HAP-1 (cell line): ENCODE data around the gene REM2.

Experiments
- DNase-seq, 2 experiments: peaks; one replicate each; pipeline ENCODE4 v3.0.0-alpha.2; 2016 to 2020; ENCODE audit warnings: low spot score in 2 of 2
- H3K27me3 ChIP-seq: fragments of 250-450 bp; sonication (Bioruptor Pico); 2 replicates; pipeline ENCODE4 v1.5.1; 2020; ENCODE audit warnings: low read depth, mild to moderate bottlenecking, moderate library complexity
- H3K36me3 ChIP-seq: fragments of 250-450 bp; sonication (Bioruptor Pico); replicated peaks from 2 replicates; pipeline ENCODE4 v1.5.1; 2020; ENCODE audit warnings: mild to moderate bottlenecking
- H3K4me1 ChIP-seq: fragments of 250-450 bp; sonication (Bioruptor Pico); 2 replicates; pipeline ENCODE4 v1.5.1; 2020; ENCODE audit warnings: mild to moderate bottlenecking
- H3K4me3 ChIP-seq: fragments of 250-450 bp; sonication (Bioruptor Pico); 2 replicates; pipeline ENCODE4 v1.5.1; 2020; ENCODE audit warnings: mild to moderate bottlenecking, moderate library complexity
- H3K9me3 ChIP-seq: fragments of 250-450 bp; sonication (Bioruptor Pico); 2 replicates; pipeline ENCODE4 v1.5.1; 2020; ENCODE audit warnings: mild to moderate bottlenecking, moderate library complexity
- in situ Hi-C: fragments of 300-500 bp; cut with MboI; formaldehyde crosslinking; loops from 3 replicates; pipeline ENCODE4 v1.14.3; 2020; ENCODE audit warnings: low sequenced_read_pairs, inconsistent platforms, mixed read lengths

REM2 gene

GRCh38 chr14:22872833-22873520 lies 10.0 kb upstream of the REM2 start:
- H3K4me3 ChIP-seq = peak overlapping the region; percentile 74
- no peak for DNase-seq
- in situ Hi-C loops = loop anchor here (25.0 kb wide), 1 partner anchor 486 kb away; no protein-coding TSS in a partner anchor
- no peaks in the 10 kb centered on the region for H3K9me3 ChIP-seq
- peaks cover 7% of the 10 kb centered on the region; the same call in 1 of the 2 replicates for H3K36me3 ChIP-seq
- peaks cover 13% of the 10 kb centered on the region for H3K4me1 ChIP-seq
- H3K27me3 ChIP-seq = no peaks in the 10 kb centered on the region

GRCh38 chr14:22875003-22875747 lies 7.8 kb upstream of the REM2 start:
- DNase-seq = no peak
- in situ Hi-C loops = no loop called here
- H3K36me3 ChIP-seq = peaks cover 7% of the 10 kb centered on the region; the same call in 1 of the 2 replicates
- H3K27me3 ChIP-seq = no peaks in the 10 kb centered on the region
- no peak overlapping the region for H3K4me3 ChIP-seq
- H3K4me1 ChIP-seq = peaks cover 13% of the 10 kb centered on the region
- H3K9me3 ChIP-seq = no peaks in the 10 kb centered on the region

DNA sequence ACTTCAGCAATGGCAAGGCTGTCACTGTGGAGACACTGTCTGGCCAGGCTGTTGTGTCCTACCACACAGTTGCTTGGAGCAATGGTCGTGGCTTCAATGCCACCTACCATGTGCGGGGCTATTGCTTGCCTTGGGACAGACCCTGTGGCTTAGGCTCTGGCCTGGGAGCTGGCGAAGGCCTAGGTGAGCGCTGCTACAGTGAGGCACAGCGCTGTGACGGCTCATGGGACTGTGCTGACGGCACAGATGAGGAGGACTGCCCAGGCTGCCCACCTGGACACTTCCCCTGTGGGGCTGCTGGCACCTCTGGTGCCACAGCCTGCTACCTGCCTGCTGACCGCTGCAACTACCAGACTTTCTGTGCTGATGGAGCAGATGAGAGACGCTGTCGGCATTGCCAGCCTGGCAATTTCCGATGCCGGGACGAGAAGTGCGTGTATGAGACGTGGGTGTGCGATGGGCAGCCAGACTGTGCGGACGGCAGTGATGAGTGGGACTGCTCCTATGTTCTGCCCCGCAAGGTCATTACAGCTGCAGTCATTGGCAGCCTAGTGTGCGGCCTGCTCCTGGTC lies 7.2 kb upstream of the REM2 start:
- H3K36me3 ChIP-seq = peaks cover 7% of the 10 kb centered on the region; the same call in 1 of the 2 replicates

GRCh38 chr14:22877000-22877501 lies 6.0 kb upstream of the REM2 start:
- no peak for DNase-seq
- in situ Hi-C loops = no loop called here
- no peaks in the 10 kb centered on the region; the same call in 1 of the 2 replicates for H3K27me3 ChIP-seq
- H3K36me3 ChIP-seq = peaks cover 7% of the 10 kb centered on the region; the same call in 1 of the 2 replicates
- H3K4me3 ChIP-seq = no peak overlapping the region
- H3K9me3 ChIP-seq = no peaks in the 10 kb centered on the region
- H3K4me1 ChIP-seq = 0 out of 2 replicates have a peak, but pooled peaks cover 5% of the 10 kb centered on the region

More for the DNA sequence above, 7.2 kb upstream of the REM2 start:
- Histone ChIP-seq H3K4me1 (peaks cover 7% of the 10 kb centered on the region), H3K4me3 (no peak overlapping the region), H3K27me3 (no peaks in the 10 kb centered on the region), H3K9me3 (no peaks in the 10 kb centered on the region)
- DNase-seq = no peak
- in situ Hi-C loops = no loop called here

DNA sequence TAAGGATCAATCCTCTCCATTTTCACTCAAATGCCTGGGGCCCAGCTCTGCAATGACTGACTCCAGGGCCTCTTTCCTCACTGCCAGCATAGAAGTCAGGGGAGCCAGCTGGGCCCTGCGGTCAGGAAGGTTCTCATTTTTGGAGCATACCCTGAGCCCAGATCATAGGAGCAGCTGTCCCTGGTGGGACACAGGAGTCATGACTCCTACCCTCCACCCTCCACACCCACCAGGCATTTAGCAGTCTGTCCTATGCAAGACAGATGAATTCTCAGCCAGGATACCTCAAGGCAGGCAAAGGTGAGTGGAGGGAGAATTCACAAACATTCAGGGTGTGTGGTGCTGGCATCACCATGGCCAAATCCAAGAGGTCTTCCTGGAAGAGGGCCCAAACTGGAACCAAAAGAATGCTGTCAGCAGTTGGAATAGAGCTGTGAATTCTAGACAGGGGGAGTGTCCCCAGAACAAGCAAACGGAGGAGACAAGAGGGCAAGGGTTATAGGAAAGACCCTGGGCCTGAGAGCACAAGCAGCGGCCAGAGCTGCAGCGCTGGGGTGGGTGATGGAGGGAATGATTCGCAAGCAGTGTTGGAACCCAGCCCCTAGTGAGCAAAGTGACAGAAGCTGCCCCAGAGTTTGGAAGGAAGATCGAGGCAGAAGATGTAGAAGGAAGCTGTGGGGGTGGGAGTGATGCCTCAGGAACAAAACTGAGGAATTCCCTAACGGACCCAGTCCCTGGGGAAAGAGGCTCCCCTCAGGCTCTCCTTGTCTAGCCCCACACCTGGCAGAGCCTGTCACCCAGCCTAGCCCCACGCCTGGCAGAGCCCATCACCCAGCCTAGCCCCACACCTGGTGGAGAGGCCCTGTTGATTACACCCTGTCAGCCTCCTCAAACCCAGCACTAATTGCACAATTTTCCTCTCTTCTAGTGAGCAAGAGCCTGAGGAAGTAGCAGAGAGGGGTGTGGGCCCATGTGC lies 4.5 kb upstream of the REM2 start:
- H3K27me3 ChIP-seq = no peaks in the 10 kb centered on the region; the same call in 1 of the 2 replicates
- in situ Hi-C loops = no loop called here
- no peak overlapping the region for H3K4me3 ChIP-seq
- H3K4me1 ChIP-seq = peaks cover 4% of the 10 kb centered on the region
- DNase-seq = no peak
- peaks cover 7% of the 10 kb centered on the region; the same call in 1 of the 2 replicates for H3K36me3 ChIP-seq
- no peaks in the 10 kb centered on the region for H3K9me3 ChIP-seq

DNA sequence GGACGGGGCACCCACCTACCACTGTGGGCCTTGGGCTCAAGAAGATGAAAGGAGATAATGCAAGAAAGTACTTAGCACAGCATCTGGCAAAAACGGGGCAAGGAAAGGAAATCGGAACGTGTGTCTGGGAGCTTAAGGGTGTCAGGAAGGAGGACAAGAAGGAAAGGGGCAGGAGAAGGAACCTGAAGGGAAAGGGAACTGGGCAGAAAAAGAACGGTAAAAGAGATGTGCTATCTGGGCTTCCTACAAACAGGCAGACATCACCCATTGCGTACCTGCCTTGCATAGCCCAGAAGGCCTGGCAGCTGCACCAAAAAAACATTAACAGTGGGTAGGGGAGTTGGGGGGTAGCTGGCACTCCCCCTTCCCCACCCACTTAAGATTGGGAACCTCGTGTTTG lies 958 bp upstream of the REM2 start:
- no peak for DNase-seq
- Histone ChIP-seq H3K36me3 (no peaks in the 10 kb centered on the region; the same call in 1 of the 2 replicates), H3K9me3 (no peaks in the 10 kb centered on the region), H3K4me3 (no peak overlapping the region), H3K27me3 (no peaks in the 10 kb centered on the region; the same call in 1 of the 2 replicates), H3K4me1 (peaks cover 4% of the 10 kb centered on the region)
- in situ Hi-C loops = no loop called here

DNA sequence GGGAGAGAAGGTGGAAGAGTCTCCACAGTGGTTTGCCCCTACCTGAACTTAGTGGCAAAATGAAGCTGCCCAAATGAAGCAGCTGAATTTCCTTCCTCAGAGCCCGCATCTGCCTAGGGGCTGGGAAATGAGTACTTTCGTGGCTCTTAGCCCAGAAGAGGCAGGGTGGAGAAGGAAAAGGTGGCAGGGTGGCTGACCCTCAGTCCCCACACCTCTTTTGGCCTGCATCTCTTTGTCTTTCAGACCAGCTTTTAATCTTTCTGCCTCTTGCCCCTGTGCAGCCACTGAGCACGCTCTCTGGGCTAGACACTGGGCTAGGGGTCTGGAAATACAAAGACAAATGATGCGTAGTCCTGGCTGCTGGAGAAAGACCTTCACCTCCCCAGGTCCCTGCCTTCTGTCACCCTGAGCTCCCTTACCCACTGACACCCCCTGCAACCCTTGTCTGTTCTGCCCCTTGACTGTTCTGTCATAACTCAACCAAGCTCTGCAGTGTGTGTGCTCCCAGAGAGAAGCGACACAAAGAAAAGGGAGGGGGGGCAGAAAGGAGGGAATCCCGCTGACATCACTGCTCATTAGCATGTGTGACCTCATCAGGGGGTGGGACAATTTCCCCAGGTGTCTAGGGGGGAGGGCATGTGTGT lies 371 bp upstream of the REM2 start:
- in situ Hi-C loops = no loop called here
- H3K27me3 ChIP-seq = no peaks in the 10 kb centered on the region; the same call in 1 of the 2 replicates
- H3K36me3 ChIP-seq = no peaks in the 10 kb centered on the region
- peaks cover 4% of the 10 kb centered on the region for H3K4me1 ChIP-seq
- peak in 1 of 2 experiments; percentile 32 for DNase-seq
- H3K9me3 ChIP-seq = no peaks in the 10 kb centered on the region
- H3K4me3 ChIP-seq = no peak overlapping the region

GRCh38 chr14:22884076-22884737 lies 1.2 kb downstream of the REM2 start:
- H3K4me1 ChIP-seq = peaks cover 4% of the 10 kb centered on the region
- in situ Hi-C loops = no loop called here
- H3K27me3 ChIP-seq = no peaks in the 10 kb centered on the region; the same call in 1 of the 2 replicates
- DNase-seq = no peak
- H3K4me3 ChIP-seq = no peak overlapping the region
- H3K36me3 ChIP-seq = no peaks in the 10 kb centered on the region
- no peaks in the 10 kb centered on the region for H3K9me3 ChIP-seq

DNA sequence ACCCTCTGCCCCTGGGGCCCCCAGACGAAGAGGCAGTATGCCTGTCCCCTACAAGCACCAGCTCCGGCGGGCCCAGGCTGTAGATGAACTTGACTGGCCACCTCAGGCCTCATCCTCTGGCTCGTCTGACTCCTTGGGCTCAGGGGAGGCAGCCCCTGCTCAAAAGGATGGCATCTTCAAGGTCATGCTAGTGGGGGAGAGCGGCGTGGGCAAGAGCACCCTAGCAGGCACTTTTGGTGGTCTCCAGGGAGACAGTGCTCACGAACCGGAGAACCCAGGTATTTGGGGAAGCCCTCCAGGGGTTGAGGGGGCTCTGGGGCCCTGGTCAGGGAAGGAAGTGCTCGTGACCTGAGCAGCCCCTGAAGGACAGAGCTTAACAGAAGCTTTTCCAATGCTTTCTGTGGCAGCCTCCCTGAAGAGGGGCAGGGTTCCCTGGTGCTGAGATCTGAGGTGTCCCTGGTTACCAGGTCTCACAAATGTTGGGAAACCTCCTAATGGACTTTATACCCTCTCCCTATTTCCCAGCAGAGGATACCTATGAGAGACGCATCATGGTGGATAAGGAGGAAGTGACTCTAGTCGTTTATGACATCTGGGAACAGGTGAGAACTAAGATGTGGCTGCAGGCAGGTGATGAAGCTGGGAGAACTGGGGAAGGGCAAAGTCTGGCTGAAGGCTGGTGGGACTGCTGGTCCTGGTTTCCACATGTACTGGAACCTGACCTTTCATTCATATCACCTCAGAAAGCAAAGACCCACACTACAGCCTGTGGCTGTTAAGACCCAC lies 1.9 kb downstream of the REM2 start:
- peaks cover 4% of the 10 kb centered on the region for H3K4me1 ChIP-seq
- no peak for DNase-seq
- H3K27me3 ChIP-seq = no peaks in the 10 kb centered on the region; the same call in 1 of the 2 replicates
- in situ Hi-C loops = no loop called here
- no peaks in the 10 kb centered on the region for H3K36me3 ChIP-seq
- no peak overlapping the region for H3K4me3 ChIP-seq
- no peaks in the 10 kb centered on the region for H3K9me3 ChIP-seq

DNA sequence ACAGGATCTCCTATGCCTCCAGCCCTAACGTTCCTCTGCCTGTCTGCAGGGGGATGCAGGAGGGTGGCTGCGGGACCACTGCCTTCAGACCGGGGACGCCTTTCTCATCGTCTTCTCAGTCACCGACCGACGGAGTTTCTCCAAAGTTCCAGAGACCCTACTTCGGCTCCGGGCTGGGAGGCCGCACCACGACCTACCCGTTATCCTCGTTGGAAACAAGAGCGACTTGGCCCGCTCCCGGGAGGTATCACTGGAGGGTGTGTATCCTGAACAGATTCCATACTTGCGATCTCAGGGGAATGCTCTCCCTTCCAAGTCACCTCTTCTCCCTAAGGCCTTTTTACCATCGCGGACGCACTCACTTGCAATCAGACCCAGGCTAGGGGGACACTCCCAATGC lies 3.0 kb downstream of the REM2 start:
- Histone ChIP-seq H3K4me3 (no peak overlapping the region), H3K4me1 (peaks cover 4% of the 10 kb centered on the region)
- in situ Hi-C loops = no loop called here

GRCh38 chr14:22886500-22887259 lies 3.7 kb downstream of the REM2 start:
- DNase-seq = no peak
- H3K4me1 ChIP-seq = peaks cover 4% of the 10 kb centered on the region
- H3K27me3 ChIP-seq = no peaks in the 10 kb centered on the region; the same call in 1 of the 2 replicates
- no peaks in the 10 kb centered on the region for H3K36me3 ChIP-seq
- no peak overlapping the region for H3K4me3 ChIP-seq
- in situ Hi-C loops = no loop called here
- no peaks in the 10 kb centered on the region for H3K9me3 ChIP-seq

More for the DNA sequence above, 3.0 kb downstream of the REM2 start:
- H3K9me3 ChIP-seq = no peaks in the 10 kb centered on the region
- no peaks in the 10 kb centered on the region; the same call in 1 of the 2 replicates for H3K27me3 ChIP-seq
- H3K36me3 ChIP-seq = no peaks in the 10 kb centered on the region
- DNase-seq = no peak
